Left renal cortex interstitium (tissue), 4 donors: ENCODE data around the gene CTNNA1. TPM values are rescaled to one million over a fixed set of nuclear protein-coding genes. Genes with fewer than 3 reads are reported as not detected.

Experiments
- DNase-seq, 4 donors: peaks; one replicate each; pipeline ENCODE4 v3.0.0-alpha.2; 2013; ENCODE audit warnings: low read depth in 4 of 4, low spot score in 2 of 4, missing footprints in 1 of 4
- polyA plus RNA-seq, 4 donors: library from polyadenylated mRNA; unstranded; fragments of 120-200 nt; gene quantifications; one replicate each; pipeline ENCODE4 v1.2.1, GENCODE V29; 2013; ENCODE audit not compliant: insufficient read length in 4 of 4

Gene CTNNA1
- polyA plus RNA-seq, 4 donors, result 383 to 405 (median 391) TPM

DNA sequence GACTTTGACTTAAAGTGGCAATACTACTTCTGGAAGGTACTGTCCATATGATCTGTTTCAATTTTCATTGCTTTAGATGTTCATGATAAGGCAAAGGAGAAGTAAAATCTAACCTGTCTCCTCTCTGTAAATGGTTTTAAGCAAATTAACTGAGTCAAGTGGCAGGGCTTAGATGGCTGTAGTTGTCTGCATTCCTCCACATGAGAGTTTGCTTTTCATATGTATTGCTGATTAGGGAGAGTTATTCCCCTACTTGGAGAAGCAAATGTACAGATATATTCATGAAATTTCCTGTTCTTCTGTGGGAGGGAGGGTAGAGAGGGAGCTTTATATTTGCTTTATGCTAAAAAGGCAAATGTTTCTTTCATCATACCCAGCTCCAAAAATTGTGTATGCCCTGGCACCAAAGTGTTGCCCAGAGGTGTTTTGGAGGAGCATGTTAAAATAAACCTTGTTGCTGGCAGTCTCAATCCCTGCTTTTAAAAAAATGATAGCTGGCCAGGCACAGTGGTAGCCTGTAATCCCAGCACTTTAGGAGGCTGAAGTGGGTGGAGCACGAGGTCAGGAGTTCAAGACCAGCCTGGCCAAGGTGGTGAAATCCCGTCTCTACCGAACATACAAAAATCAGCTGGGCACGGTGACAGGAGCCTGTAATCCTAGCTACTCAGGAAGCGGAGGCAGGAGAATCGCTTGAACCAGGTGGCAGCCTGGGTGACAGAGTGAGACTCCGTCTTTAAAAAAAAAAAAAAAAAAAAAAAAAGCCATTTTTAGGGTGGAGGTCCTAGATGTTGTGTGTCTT is 125.4 kb downstream of the CTNNA1 start:
- DNase-seq, result no peak

GRCh38 chr5:138883211-138883610 is 130.0 kb downstream of the CTNNA1 start:
- DNase-seq, result no peak

DNA sequence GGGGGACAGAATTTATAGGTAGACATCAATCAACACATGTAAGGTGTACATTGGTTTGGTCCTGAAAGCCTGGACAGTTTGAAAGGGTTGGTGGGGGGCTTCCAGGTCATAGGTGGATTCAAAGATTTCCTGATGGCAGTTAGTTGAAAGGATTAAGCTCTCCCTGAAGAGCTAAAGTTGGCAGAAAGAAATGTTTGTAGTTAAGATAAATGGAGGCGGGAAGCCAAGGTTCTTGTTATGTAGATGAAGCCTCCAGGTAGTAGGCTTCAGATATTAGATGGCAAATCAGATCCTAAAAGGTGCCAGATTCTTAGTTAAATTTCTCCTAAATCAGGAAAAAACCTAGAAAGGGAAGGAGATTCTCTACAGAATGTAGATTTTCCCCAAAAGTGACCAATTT is 130.9 kb downstream of the CTNNA1 start:
- no peak for DNase-seq

DNA sequence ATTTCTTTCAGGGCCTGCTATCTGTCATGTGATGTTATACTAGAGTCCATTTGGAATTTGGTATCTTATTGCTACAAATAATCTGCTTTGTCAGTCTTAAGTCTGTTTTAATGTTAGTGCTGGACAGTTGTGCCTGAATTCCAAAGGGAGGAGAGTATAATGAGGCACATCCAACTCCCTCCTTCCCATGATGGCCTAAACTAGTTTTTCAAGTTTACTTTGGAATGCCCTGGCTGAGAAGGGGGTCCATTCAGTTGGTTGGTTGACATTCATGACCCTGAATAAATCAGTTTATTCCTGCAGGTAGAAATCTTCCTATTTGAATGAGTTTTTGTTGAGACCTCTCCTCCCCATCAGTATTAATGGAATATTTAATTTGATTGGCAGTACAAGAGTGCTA is 131.3 kb downstream of the CTNNA1 start:
- DNase-seq, result no peak

- no peak for DNase-seq
Observed at GRCh38 chr5:138889994-138890393, 136.8 kb downstream of the CTNNA1 start.

DNA sequence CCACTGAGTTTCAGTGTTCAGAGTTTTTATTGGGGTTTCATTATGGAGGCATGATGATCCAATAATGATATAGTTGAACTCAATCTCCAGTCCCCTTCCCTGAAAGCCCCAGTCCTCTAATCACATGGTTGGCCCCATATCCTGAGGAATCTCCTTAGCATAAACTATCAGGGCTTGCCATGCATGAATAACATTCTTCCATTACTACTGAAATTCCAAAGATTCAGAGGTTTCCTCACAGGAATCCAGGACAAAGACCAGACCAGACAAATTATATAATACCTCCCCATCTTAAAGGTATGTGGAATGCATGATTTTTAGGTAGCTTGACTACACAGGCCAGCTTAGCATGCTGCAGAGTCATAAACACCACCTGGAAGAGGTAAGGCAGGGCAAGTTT is 137.4 kb downstream of the CTNNA1 start:
- no peak for DNase-seq

DNA sequence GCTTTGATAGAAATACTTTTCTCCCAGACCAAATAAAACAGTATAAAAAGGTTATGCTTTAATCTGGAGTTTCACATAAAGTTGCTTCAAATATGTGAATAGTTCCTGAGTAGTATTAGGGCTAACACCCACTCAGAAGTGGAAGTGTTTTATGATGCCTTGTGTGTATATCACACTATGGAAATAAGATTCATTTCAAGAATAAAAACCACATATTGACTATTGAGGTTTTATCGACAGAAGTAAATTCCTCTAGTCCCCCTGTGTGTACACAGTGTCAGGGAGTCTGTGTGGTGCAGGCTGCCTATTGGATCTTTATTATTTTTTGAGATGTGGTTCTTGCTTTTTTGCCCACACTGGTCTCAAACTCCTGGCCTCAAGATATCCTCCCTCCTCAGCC is 142.7 kb downstream of the CTNNA1 start:
- DNase-seq, result no peak

GRCh38 chr5:138898299-138898698 is 145.1 kb downstream of the CTNNA1 start:
- DNase-seq, result no peak

- DNase-seq, result no peak
Observed at GRCh38 chr5:138898742-138899141, 145.5 kb downstream of the CTNNA1 start.

GRCh38 chr5:138900281-138900965 is 147.2 kb downstream of the CTNNA1 start:
- no peak for DNase-seq

GRCh38 chr5:138901716-138902115 is 148.5 kb downstream of the CTNNA1 start:
- DNase-seq, result no peak

- DNase-seq, result no peak
Observed at GRCh38 chr5:138903130-138903775, 150.0 kb downstream of the CTNNA1 start.

- DNase-seq, result no peak
Observed at GRCh38 chr5:138905541-138905940, 152.3 kb downstream of the CTNNA1 start.

DNA sequence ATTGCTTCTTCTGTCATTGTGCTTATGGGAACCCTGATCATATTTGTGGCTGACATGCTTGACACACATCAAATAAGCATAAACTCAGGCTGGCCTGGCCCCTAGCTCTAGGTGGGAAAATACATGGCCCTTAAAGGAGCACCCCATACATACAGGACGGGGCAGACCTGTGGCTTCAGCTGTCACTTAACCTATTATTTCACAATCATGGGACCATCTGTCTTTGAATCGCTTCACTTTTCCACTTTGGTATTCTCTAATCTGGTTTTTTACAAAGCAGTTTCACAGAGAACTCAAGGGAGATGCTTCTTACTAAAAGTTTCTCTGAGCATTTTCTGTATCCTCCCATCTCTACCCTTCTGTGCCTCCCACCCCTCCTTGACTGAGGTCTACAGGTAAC is 156.5 kb downstream of the CTNNA1 start:
- DNase-seq, result no peak

DNA sequence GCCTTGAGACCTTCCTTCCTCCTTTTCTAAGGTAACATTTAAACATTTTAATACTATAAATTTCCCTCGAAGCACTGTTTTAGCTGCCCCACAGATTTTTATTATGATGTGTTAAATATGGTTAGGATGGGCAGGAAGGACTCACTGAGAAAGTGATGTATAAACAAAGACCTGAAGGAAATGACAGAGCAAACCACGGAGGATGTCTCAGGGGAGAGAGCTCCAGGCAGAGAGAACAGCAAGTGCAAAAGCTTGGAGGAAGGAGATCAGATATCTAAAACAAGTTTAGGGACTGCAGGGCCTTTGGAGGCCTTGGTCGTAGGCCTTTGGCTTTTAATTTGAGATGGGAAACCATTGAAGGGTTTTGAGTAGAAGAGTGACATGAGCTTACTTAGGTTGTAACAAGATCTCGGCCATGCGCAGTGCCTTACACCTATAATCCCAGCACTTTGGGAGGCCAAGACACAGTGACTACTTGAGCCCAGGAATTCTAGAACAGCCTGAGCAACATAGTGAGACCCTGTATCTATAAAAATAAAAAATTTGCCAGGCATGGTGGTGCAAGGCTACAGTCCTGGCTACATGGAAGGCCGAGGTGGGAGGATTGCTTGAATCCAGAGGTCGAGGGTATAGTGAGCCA is 157.4 kb downstream of the CTNNA1 start:
- no peak for DNase-seq

GRCh38 chr5:138911441-138911840 is 158.2 kb downstream of the CTNNA1 start:
- no peak for DNase-seq

- no peak for DNase-seq
Observed at GRCh38 chr5:138912093-138912492, 158.9 kb downstream of the CTNNA1 start.

GRCh38 chr5:138913773-138914172 is 160.5 kb downstream of the CTNNA1 start:
- DNase-seq, result no peak

GRCh38 chr5:138914338-138914737 is 161.1 kb downstream of the CTNNA1 start:
- DNase-seq, result no peak

GRCh38 chr5:138918686-138919085 is 165.5 kb downstream of the CTNNA1 start:
- no peak for DNase-seq

GRCh38 chr5:138920181-138920580 is 167.0 kb downstream of the CTNNA1 start:
- DNase-seq, result no peak
